Caco-2 (cell line): Measurements from ENCODE around the gene CNIH3. TPM values are rescaled to one million over a fixed set of nuclear protein-coding genes. Genes with fewer than 3 reads are reported as not detected.

Source experiments
- BruUV-seq: library from RNA; stranded (reverse); fragments of 400-500 nt; replicated peaks from 2 replicates; lab custom pipeline; 2021; lab: Mats Ljungman, UMichigan
- CTCF ChIA-PET: fragments of 300-600 bp; sonication (Branson Sonifier 250); formaldehyde crosslinking; loops from one replicate; lab custom pipeline; 2022; ENCODE audit warnings: antibody characterized with exemption; lab: Charles Lee
- POLR2A ChIA-PET: fragments of 300-600 bp; sonication (Branson Sonifier 250); formaldehyde crosslinking; loops from one replicate; lab custom pipeline; 2022; ENCODE audit warnings: antibody characterized with exemption; lab: Charles Lee
- DNase-seq, 2 experiments: peaks; one replicate each; pipeline versions ENCODE4 v3.0.0 to v3.0.0-alpha.2; 2020 to 2022
- H3K27me3 ChIP-seq: replicated peaks from 2 replicates; pipeline ENCODE4 v1.6.0; 2011; ENCODE audit warnings: low read length; ENCODE audit not compliant: control insufficient read depth, insufficient read depth
- H3K36me3 ChIP-seq: 2 replicates; pipeline ENCODE4 v1.5.1; 2011; ENCODE audit warnings: low read length; ENCODE audit not compliant: control insufficient read depth, insufficient read depth
- H3K4me1 ChIP-seq: fragments of 250-450 bp; sonication (Bioruptor Pico); 2 replicates; pipeline ENCODE4 v1.5.1; 2020; ENCODE audit warnings: mild to moderate bottlenecking
- H3K4me3 ChIP-seq: 2 replicates; pipeline ENCODE4 v1.5.1; 2011; ENCODE audit warnings: low read depth, mild to moderate bottlenecking, control low read depth, low read length
- H3K9me3 ChIP-seq: fragments of 250-450 bp; sonication (Bioruptor Pico); 2 replicates; pipeline ENCODE4 v1.5.1; 2020; ENCODE audit warnings: mild to moderate bottlenecking, moderate library complexity
- H3K27ac Mint-ChIP-seq: one replicate; pipeline ENCODE4 v1.8.0; 2022; ENCODE audit warnings: mixed read lengths; ENCODE audit not compliant: unreplicated experiment
- H3K27me3 Mint-ChIP-seq: one replicate; pipeline ENCODE4 v1.8.0; 2022; ENCODE audit warnings: mixed read lengths; ENCODE audit not compliant: insufficient read depth, unreplicated experiment
- H3K36me3 Mint-ChIP-seq: one replicate; pipeline ENCODE4 v1.8.0; 2022; ENCODE audit warnings: mild to moderate bottlenecking, mixed read lengths; ENCODE audit not compliant: insufficient read depth, unreplicated experiment
- H3K4me1 Mint-ChIP-seq: one replicate; pipeline ENCODE4 v1.8.0; 2022; ENCODE audit warnings: low read depth, mixed read lengths; ENCODE audit not compliant: unreplicated experiment
- H3K4me3 Mint-ChIP-seq: one replicate; pipeline ENCODE4 v1.8.0; 2022; ENCODE audit warnings: mild to moderate bottlenecking, moderate library complexity, mixed read lengths; ENCODE audit not compliant: unreplicated experiment
- H3K9me3 Mint-ChIP-seq: one replicate; pipeline ENCODE4 v1.8.0; 2022; ENCODE audit warnings: mixed read lengths; ENCODE audit not compliant: unreplicated experiment
- CTCF ChIP-seq, 2 experiments: fragments of 200-600 bp in 1 of 2; IDR thresholded peaks; 1 replicate in 1 of 2; 2 replicates in 1 of 2; pipeline versions ENCODE4 v1.5.1 to v1.8.0; 2011 to 2022; ENCODE audit warnings: antibody characterized with exemption in 1 of 2, control low read depth in 1 of 2, inconsistent platforms in 1 of 2, low read depth in 1 of 2, low read length in 1 of 2, mild to moderate bottlenecking in 1 of 2, moderate library complexity in 1 of 2; ENCODE audit not compliant: insufficient read depth in 1 of 2, severe bottlenecking in 1 of 2, unreplicated experiment in 1 of 2
- intact Hi-C: fragments of 100-400 bp; cut with micrococcal nuclease; formaldehyde crosslinking; loops from one replicate; pipeline ENCODE4 v1.10.0; 2022; ENCODE audit not compliant: unreplicated experiment
- total RNA-seq: library from RNA; stranded (reverse); gene quantifications from 2 replicates; pipeline ENCODE4 v1.2.3, GENCODE V29; 2022

The CNIH3 gene
- total RNA-seq, 1 experiment from 2014 or later, result 2.2 TPM

- H3K4me1 Mint-ChIP-seq, result peaks cover 13% of the 10 kb centered on the region
- no peak overlapping the region for H3K4me3 Mint-ChIP-seq
- no peak overlapping the region for H3K27ac Mint-ChIP-seq
- TF ChIP-seq CTCF (IDR thresholded peaks at IDR 0.05; ENCODE audit: insufficient read depth in 1 of 2, low read depth in 1 of 2, low read length in 1 of 2, severe bottlenecking in 1 of 2, unreplicated experiment in 1 of 2), result no peak
- H3K36me3 Mint-ChIP-seq, result no peaks in the 10 kb centered on the region
- POLR2A ChIA-PET, result no interaction called here
- H3K9me3 ChIP-seq, result no peaks in the 10 kb centered on the region
- DNase-seq, result no peak
- no peaks in the 10 kb centered on the region for H3K9me3 Mint-ChIP-seq
- H3K27me3 ChIP-seq, result no peaks in the 10 kb centered on the region; the same call in 1 of the 2 replicates
- CTCF ChIA-PET, result no interaction called here
- H3K27me3 Mint-ChIP-seq, result no peaks in the 10 kb centered on the region
- no peaks in the 10 kb centered on the region for H3K36me3 ChIP-seq
- intact Hi-C loops, result no loop called here
- H3K4me1 ChIP-seq, result 0 out of 2 replicates have a peak, but pooled peaks cover 8% of the 10 kb centered on the region
- no peak overlapping the region for H3K4me3 ChIP-seq
- no TSS peak for BruUV-seq
Observed at GRCh38 chr1:224666913-224667312, 50.8 kb downstream of the CNIH3 start.

GRCh38 chr1:224668984-224669383 is 52.9 kb downstream of the CNIH3 start:
- H3K4me3 Mint-ChIP-seq, result no peak overlapping the region
- H3K27me3 ChIP-seq, result no peaks in the 10 kb centered on the region; the same call in 1 of the 2 replicates
- no peaks in the 10 kb centered on the region for H3K9me3 Mint-ChIP-seq
- no TSS peak for BruUV-seq
- no peak for TF ChIP-seq CTCF (IDR thresholded peaks at IDR 0.05; ENCODE audit: insufficient read depth in 1 of 2, low read depth in 1 of 2, low read length in 1 of 2, severe bottlenecking in 1 of 2, unreplicated experiment in 1 of 2)
- no peak overlapping the region for H3K4me3 ChIP-seq
- no peak overlapping the region for H3K27ac Mint-ChIP-seq
- no peaks in the 10 kb centered on the region for H3K9me3 ChIP-seq
- H3K4me1 ChIP-seq, result 0 out of 2 replicates have a peak, but pooled peaks cover 8% of the 10 kb centered on the region
- H3K36me3 Mint-ChIP-seq, result no peaks in the 10 kb centered on the region
- DNase-seq, result no peak
- H3K4me1 Mint-ChIP-seq, result peaks cover 9% of the 10 kb centered on the region
- ChIA-PET POLR2A (no interaction called here), CTCF (interaction anchor here (1.6 kb wide), 1 partner anchor 254 kb away, joined by 3 read pairs; no protein-coding TSS in a partner anchor)
- intact Hi-C loops, result no loop called here
- no peaks in the 10 kb centered on the region for H3K27me3 Mint-ChIP-seq
- no peaks in the 10 kb centered on the region for H3K36me3 ChIP-seq

- ChIA-PET CTCF (interaction anchor here (1.6 kb wide), 1 partner anchor 253 kb away, joined by 3 read pairs; no protein-coding TSS in a partner anchor), POLR2A (no interaction called here)
- no peak for TF ChIP-seq CTCF (IDR thresholded peaks at IDR 0.05; ENCODE audit: insufficient read depth in 1 of 2, low read depth in 1 of 2, low read length in 1 of 2, severe bottlenecking in 1 of 2, unreplicated experiment in 1 of 2)
- BruUV-seq, result no TSS peak
- H3K9me3 Mint-ChIP-seq, result no peaks in the 10 kb centered on the region
- no peaks in the 10 kb centered on the region for H3K36me3 Mint-ChIP-seq
- Histone ChIP-seq H3K27me3 (no peaks in the 10 kb centered on the region; the same call in 1 of the 2 replicates), H3K4me3 (no peak overlapping the region), H3K4me1 (0 out of 2 replicates have a peak, but pooled peaks cover 8% of the 10 kb centered on the region), H3K9me3 (no peaks in the 10 kb centered on the region), H3K36me3 (no peaks in the 10 kb centered on the region)
- H3K27me3 Mint-ChIP-seq, result no peaks in the 10 kb centered on the region
- H3K27ac Mint-ChIP-seq, result no peak overlapping the region
- peaks cover 7% of the 10 kb centered on the region for H3K4me1 Mint-ChIP-seq
- no peak overlapping the region for H3K4me3 Mint-ChIP-seq
- intact Hi-C loops, result no loop called here
- DNase-seq, result no peak
Observed at GRCh38 chr1:224669403-224669802, 53.3 kb downstream of the CNIH3 start.
